Tibial artery (tissue), 4 donors: ENCODE measurements around the gene KCNQ1.

Experiments used
- DNase-seq, 2 donors: peaks; one replicate each; pipeline ENCODE4 v3.0.0-alpha.2; 2019
- H3K27ac ChIP-seq, 2 donors: fragments of 200-600 bp; sonication (generic) in 1 of 2; 1 replicate in 1 of 2; 2 replicates in 1 of 2; pipeline ENCODE4 v1.5.1; 2018 to 2019; ENCODE audit warnings: mild to moderate bottlenecking in 1 of 2
- H3K27me3 ChIP-seq, 2 donors: fragments of 200-600 bp; sonication (generic) in 1 of 2; one replicate each; pipeline versions ENCODE4 v1.5.1 to v1.6.0; 2016 to 2019
- H3K36me3 ChIP-seq, 3 donors: fragments of 200-600 bp; sonication (generic) in 2 of 3; one replicate each; pipeline ENCODE4 v1.5.1; 2016 to 2019; ENCODE audit warnings: mild to moderate bottlenecking in 2 of 3
- H3K4me1 ChIP-seq, 4 donors: fragments of 200-600 bp; sonication (generic) in 2 of 4; 1 replicate in 3 of 4; 2 replicates in 1 of 4; pipeline ENCODE4 v1.5.1; 2016 to 2019
- H3K4me3 ChIP-seq, 2 donors: fragments of 200-600 bp; sonication (generic) in 1 of 2; 1 replicate in 1 of 2; 2 replicates in 1 of 2; pipeline ENCODE4 v1.5.1; 2018 to 2019; ENCODE audit warnings: mild to moderate bottlenecking in 2 of 2
- H3K9me3 ChIP-seq, 3 donors: fragments of 200-600 bp; sonication (generic) in 1 of 3; one replicate each; pipeline ENCODE4 v1.5.1; 2016 to 2019
- CTCF ChIP-seq, 2 experiments: fragments of 200-600 bp in 1 of 2; fragments of 450-650 bp in 1 of 2; IDR thresholded peaks; one replicate each; pipeline ENCODE4 v1.5.1; 2017 to 2019; ENCODE audit warnings: antibody characterized with exemption in 2 of 2, mild to moderate bottlenecking in 1 of 2, moderate library complexity in 1 of 2
- intact Hi-C: fragments of 100-400 bp; cut with DNase I; formaldehyde crosslinking; loops from one replicate; pipeline ENCODE4 v1.15.0; 2023; ENCODE audit warnings: low total_unique reads

The KCNQ1 gene

GRCh38 chr11:2691991-2692875, 247.4 kb downstream of the KCNQ1 start:
- intact Hi-C loops: loop anchor here (5.0 kb wide), 1 partner anchor 160 kb away; no protein-coding TSS in a partner anchor
- Histone ChIP-seq H3K27ac (no peak overlapping the region), H3K27me3 (no peaks in the 10 kb centered on the region), H3K4me3 (no peak overlapping the region), H3K36me3 (no peaks in the 10 kb centered on the region), H3K9me3 (no peaks in the 10 kb centered on the region), H3K4me1 (peaks cover 0 to 14% (median 8%) of the 10 kb centered on the region in 4 donors)
- peak; percentile 6 to 19 for DNase-seq
- TF ChIP-seq CTCF (IDR thresholded peaks at IDR 0.05): no peak

- peaks cover 0 to 27% (median 7%) of the 10 kb centered on the region in 4 donors for H3K4me1 ChIP-seq
- DNase-seq: peak; percentile 9 to 51
- TF ChIP-seq CTCF (IDR thresholded peaks at IDR 0.05): no peak
- H3K4me3 ChIP-seq: no peak overlapping the region
- H3K9me3 ChIP-seq: no peaks in the 10 kb centered on the region
- intact Hi-C loops: loop anchor here (5.0 kb wide), 1 partner anchor 161 kb away; no protein-coding TSS in a partner anchor
- no peak overlapping the region for H3K27ac ChIP-seq
- H3K36me3 ChIP-seq: no peaks in the 10 kb centered on the region
- H3K27me3 ChIP-seq: no peaks in the 10 kb centered on the region
Measured at GRCh38 chr11:2693271-2694261, 248.8 kb downstream of the KCNQ1 start.

- Histone ChIP-seq H3K27ac (no peak overlapping the region), H3K4me1 (peaks cover 0 to 29% (median 7%) of the 10 kb centered on the region in 4 donors), H3K27me3 (no peaks in the 10 kb centered on the region), H3K4me3 (no peak overlapping the region), H3K9me3 (no peaks in the 10 kb centered on the region), H3K36me3 (no peaks in the 10 kb centered on the region)
- intact Hi-C loops: loop anchor here (5.0 kb wide), 1 partner anchor 162 kb away; no protein-coding TSS in a partner anchor
- no peak for TF ChIP-seq CTCF (IDR thresholded peaks at IDR 0.05)
- peak in 1 of 2 donors; percentile 7 for DNase-seq
Measured at GRCh38 chr11:2694495-2694894, 249.7 kb downstream of the KCNQ1 start.

- no peak overlapping the region for H3K4me3 ChIP-seq
- peaks cover 0 to 29% (median 7%) of the 10 kb centered on the region in 4 donors for H3K4me1 ChIP-seq
- H3K27me3 ChIP-seq: no peaks in the 10 kb centered on the region
- no peaks in the 10 kb centered on the region for H3K9me3 ChIP-seq
- no peak for TF ChIP-seq CTCF (IDR thresholded peaks at IDR 0.05)
- no peak overlapping the region for H3K27ac ChIP-seq
- peak; percentile 8 to 21 for DNase-seq
- H3K36me3 ChIP-seq: no peaks in the 10 kb centered on the region
- intact Hi-C loops: loop anchor here (5.0 kb wide), 2 partner anchors 163 to 192 kb away; partner anchors contain the start of gene CDKN1C
Measured at GRCh38 chr11:2694995-2695939, 250.5 kb downstream of the KCNQ1 start.
